GM15510 (cell line): Measurements from ENCODE around the gene MC3R.

Source experiments
- POLR2A ChIP-seq: IDR thresholded peaks from 3 replicates; pipeline ENCODE4 v1.6.1; 2011; ENCODE audit warnings: borderline replicate concordance; ENCODE audit not compliant: insufficient read length; ENCODE audit errors: extremely low read depth

MC3R gene

GRCh38 chr20:56247954-56248782 is at the start of gene MC3R:
MC3R (plus strand) TSS chr20:56248732; CDS start chr20:56248844, 112 bp downstream.
- TF ChIP-seq POLR2A: no peak

DNA sequence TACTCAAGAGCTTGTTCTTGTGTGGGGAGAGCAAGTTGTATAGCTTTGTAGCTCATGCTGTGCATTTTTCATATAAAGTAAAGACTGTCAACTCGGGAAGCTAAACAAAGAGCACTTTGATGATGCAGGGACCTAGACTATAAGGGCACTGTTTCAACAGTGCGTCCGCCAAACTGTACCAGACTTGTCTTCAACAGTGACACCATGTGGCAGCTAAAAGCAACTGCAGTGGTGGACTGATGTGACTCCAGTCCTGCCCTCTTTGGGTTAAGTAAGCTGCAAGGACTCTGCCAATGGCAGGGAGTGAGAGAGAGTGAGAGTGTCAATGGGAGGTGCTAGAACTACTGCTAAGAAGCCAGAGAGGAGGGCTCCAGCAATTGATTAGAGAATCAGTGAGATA is 48.1 kb upstream of the MC3R start:
- TF ChIP-seq POLR2A: no peak

DNA sequence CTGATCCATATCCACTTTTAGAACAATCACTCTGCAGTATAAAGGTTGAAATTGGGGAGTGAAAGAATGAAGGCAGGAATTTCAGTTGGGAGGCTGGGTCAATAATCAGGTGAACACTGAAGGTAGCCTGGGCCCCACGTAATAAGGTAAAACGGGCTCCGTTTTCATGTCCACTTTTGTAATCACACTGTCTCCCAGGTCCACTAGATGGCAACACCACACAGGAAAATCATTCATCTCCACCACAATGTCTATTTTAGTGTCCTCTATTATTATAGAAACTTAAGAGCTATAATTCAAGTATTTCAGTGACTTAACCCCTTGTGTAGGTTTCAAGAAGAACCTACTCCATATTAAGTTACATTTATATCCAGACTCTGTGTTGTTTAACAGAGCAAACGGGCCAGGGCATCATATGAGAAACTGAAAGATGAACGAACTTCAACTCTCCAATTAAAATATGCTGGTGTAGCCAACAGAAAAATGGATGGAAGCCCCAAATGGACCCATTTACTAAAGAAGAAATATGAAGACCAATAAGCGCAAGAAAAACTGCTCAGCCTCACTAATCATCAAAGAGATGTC is 45.9 kb upstream of the MC3R start:
- TF ChIP-seq POLR2A: no peak

DNA sequence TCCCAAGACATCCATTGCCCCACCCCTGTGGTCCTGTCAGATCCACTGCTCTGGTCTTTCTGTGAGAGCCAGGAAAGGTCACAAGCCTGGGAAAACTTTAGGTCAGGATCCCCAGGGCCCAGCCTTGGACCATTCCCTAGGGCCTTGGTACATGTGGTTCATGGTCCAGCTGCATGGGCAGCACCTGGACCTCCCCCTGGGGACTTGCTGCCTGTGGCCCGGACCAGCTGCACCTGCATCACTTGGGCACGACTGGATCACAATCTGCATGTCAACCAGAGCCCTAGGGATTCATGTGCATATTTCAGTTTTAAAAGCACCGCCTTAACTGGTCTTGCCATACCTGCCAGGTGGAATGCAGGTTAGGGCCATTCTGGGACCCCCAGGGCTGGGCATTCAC is 44.3 kb upstream of the MC3R start:
- no peak for TF ChIP-seq POLR2A

- TF ChIP-seq POLR2A: no peak
These were observed 43.2 kb upstream of the MC3R start for GRCh38 chr20:56205346-56205745.

DNA sequence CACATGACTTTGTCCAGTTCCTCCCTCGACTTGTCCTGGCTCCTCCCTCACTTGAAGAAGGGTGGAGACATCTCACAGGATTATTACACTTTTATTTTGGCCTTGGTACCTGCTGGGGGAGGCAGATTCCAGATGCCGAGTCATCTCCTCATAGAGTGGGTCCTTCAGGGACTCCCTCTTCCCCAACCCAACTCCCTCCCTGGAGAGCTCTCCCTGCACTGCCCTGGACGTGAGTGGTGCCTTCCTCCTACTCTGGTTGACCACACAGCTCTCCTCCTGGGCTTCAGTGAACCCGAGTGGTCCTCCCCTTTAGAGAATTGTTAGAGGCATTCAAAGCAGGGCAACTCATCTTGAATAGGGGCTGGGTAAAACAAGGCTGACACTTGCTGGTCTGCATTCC is 40.9 kb upstream of the MC3R start:
- no peak for TF ChIP-seq POLR2A

- no peak for TF ChIP-seq POLR2A
These were observed 40.4 kb upstream of the MC3R start for GRCh38 chr20:56208121-56208520.

- TF ChIP-seq POLR2A: no peak
These were observed 37.5 kb upstream of the MC3R start for GRCh38 chr20:56211051-56211450.

GRCh38 chr20:56212091-56212490 is 36.4 kb upstream of the MC3R start:
- no peak for TF ChIP-seq POLR2A

DNA sequence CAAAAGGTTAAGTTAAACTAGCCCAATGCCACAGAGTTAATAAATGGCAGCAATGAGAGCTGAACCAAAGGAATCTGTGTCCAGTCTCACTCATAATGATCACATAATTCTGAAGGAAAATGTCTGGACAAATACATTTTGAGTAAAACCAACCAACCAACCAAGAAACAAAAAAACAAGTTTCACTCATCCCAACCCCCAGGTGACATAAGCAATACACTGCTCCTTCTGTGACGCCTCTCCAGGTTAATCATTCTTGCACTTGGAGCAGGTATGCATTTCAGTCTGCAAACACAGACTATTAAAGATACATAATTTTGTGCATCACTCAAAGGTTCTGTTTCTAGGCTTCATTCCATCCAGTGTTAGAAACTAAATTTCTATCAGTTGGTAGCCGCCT is 35.2 kb upstream of the MC3R start:
- TF ChIP-seq POLR2A: no peak

GRCh38 chr20:56215115-56215514 is 33.4 kb upstream of the MC3R start:
- TF ChIP-seq POLR2A: no peak

GRCh38 chr20:56217829-56218228 is 30.7 kb upstream of the MC3R start:
- TF ChIP-seq POLR2A: no peak

GRCh38 chr20:56222201-56222600 is 26.3 kb upstream of the MC3R start:
- no peak for TF ChIP-seq POLR2A

DNA sequence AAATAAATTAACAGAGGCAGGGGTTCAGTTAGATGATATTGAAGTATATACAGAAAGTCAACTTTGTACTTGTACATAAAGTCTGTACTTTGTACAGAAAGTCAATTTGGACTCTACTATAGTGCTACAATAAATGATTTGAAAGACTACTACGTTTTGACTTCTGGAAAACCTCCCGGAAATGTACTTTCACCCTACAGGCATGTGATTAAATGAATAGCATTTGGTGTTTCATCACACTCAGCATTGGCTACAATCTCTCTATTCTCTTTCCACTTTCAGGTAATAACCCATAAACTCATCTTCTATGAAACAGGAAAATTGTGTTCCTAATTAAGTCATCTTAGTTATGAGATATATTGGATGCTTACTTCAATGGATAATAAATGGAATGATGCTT is 25.6 kb upstream of the MC3R start:
- no peak for TF ChIP-seq POLR2A

GRCh38 chr20:56223352-56223751 is 25.2 kb upstream of the MC3R start:
- no peak for TF ChIP-seq POLR2A

DNA sequence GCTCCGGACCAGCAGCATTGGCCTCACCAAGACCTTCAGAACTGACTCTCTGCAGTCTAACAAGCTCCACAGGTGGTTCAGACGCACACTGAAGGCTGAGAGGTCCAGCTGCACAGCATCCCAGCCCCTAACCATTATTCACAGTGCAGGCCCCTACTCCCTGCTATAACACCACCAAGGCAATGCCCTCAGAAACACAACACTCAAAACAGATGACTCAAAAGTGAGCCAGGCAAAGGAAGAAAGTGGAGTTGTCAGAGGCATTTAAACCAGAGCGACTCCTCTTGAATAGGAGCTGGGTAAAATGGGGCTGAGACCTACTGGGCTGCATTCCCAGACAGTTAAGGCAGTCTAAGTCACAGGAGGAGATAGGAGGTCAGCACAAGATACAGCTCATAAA is 20.5 kb upstream of the MC3R start:
- TF ChIP-seq POLR2A: no peak
